HCT116 (cell line): ENCODE results near the gene GYG1.

Experiments
- CEBPB ChIP-seq: IDR thresholded peaks from 2 replicates; pipeline ENCODE4 v1.6.1; 2012; ENCODE audit warnings: low read depth
- ELF1 ChIP-seq: IDR thresholded peaks from 2 replicates; pipeline ENCODE4 v1.6.1; 2012; ENCODE audit warnings: low read depth, borderline replicate concordance
- EZH2 ChIP-seq: fragments of 200-600 bp; sonication (generic); IDR thresholded peaks from 2 replicates; pipeline ENCODE4 v1.6.1; 2017; ENCODE audit warnings: antibody characterized with exemption, mixed run types
- EZH2phosphoT487 ChIP-seq: fragments of 200-600 bp; IDR thresholded peaks from 2 replicates; pipeline ENCODE4 v1.6.1; 2018; ENCODE audit warnings: antibody characterized with exemption, borderline replicate concordance
- FOSL1 ChIP-seq: IDR thresholded peaks from 2 replicates; pipeline ENCODE4 v1.6.1; 2012; ENCODE audit warnings: low read depth
- JUND ChIP-seq: IDR thresholded peaks from 2 replicates; pipeline ENCODE4 v1.6.1; 2012
- POLR2A ChIP-seq: IDR thresholded peaks from 2 replicates; pipeline ENCODE4 v1.7.0; 2011; ENCODE audit warnings: borderline replicate concordance; ENCODE audit not compliant: insufficient read depth, insufficient read length; ENCODE audit errors: extremely low read depth
- POLR2AphosphoS5 ChIP-seq: IDR thresholded peaks from 2 replicates; pipeline ENCODE4 v1.6.1; 2011; ENCODE audit warnings: mild to moderate bottlenecking, low read depth, low read length, moderate library complexity
- SIN3A ChIP-seq: IDR thresholded peaks from 2 replicates; pipeline ENCODE4 v1.6.1; 2012; ENCODE audit warnings: low read depth
- YY1 ChIP-seq: IDR thresholded peaks from 2 replicates; pipeline ENCODE4 v1.6.1; 2011; ENCODE audit warnings: low read length, low read depth, moderate library complexity, mild to moderate bottlenecking; ENCODE audit not compliant: insufficient replicate concordance; ENCODE audit errors: extremely low read depth
- TF ChIP-seq, protein P1 (sequence below), 3 experiments: fragments of 200-600 bp in 1 of 3; sonication (generic) in 1 of 3; IDR thresholded peaks in 2 of 3; conservative IDR thresholded peaks in 1 of 3; 2 replicates each; pipeline ENCODE4 v1.5.1; 2012 to 2017; ENCODE audit warnings: low read depth in 2 of 3, low read length in 2 of 3, antibody characterized with exemption in 1 of 3, borderline replicate concordance in 1 of 3, control low read depth in 1 of 3, mild to moderate bottlenecking in 1 of 3, mixed read lengths in 1 of 3, mixed run types in 1 of 3, moderate library complexity in 1 of 3; ENCODE audit not compliant: insufficient read depth in 1 of 3
- TF ChIP-seq, protein P2 (sequence below): IDR thresholded peaks from 2 replicates; pipeline ENCODE4 v1.6.1; 2012; ENCODE audit warnings: low read depth
- TF ChIP-seq, protein P3 (sequence below): IDR thresholded peaks from 2 replicates; pipeline ENCODE4 v1.6.1; 2012
- TF ChIP-seq, protein P4 (sequence below): IDR thresholded peaks from 2 replicates; pipeline ENCODE4 v1.6.1; 2011; ENCODE audit warnings: mild to moderate bottlenecking, low read length, moderate library complexity; ENCODE audit not compliant: insufficient replicate concordance; ENCODE audit errors: extremely low read depth

DNA sequence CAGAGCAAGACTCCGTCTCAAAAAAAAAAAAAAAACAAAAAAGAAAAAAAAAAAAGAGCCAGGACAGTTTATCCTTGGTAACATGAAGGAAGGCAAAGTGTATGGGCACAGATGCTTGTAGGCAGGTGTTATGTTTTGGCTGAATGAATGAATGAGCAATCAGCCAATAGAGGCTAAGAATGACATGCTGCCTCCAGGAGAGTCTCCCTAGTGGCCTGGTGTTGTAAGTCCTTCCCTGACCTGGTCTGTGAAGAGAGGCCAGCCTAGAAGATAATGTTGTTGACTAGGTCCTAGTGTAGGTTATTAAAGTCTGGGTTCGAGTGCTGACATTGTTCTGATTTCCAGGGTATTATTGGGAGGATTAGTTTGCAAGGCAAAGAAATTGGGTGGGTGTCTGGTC is 24.9 kb downstream of the GYG1 start:
- TF ChIP-seq YY1 (no peak), POLR2A (no peak), EZH2phosphoT487 (no peak), FOSL1 (no peak), POLR2AphosphoS5 (no peak), EZH2 (no peak), SIN3A (no peak), JUND (no peak), CEBPB (no peak), ELF1 (no peak)
- TF ChIP-seq, protein P1, sequence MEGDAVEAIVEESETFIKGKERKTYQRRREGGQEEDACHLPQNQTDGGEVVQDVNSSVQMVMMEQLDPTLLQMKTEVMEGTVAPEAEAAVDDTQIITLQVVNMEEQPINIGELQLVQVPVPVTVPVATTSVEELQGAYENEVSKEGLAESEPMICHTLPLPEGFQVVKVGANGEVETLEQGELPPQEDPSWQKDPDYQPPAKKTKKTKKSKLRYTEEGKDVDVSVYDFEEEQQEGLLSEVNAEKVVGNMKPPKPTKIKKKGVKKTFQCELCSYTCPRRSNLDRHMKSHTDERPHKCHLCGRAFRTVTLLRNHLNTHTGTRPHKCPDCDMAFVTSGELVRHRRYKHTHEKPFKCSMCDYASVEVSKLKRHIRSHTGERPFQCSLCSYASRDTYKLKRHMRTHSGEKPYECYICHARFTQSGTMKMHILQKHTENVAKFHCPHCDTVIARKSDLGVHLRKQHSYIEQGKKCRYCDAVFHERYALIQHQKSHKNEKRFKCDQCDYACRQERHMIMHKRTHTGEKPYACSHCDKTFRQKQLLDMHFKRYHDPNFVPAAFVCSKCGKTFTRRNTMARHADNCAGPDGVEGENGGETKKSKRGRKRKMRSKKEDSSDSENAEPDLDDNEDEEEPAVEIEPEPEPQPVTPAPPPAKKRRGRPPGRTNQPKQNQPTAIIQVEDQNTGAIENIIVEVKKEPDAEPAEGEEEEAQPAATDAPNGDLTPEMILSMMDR (IDR thresholded peaks at IDR 0.05 in 2 of 3, conservative IDR thresholded peaks at IDR 0.05 in 1 of 3; ENCODE audit: borderline replicate concordance in 1 of 3, insufficient read depth in 1 of 3, low read depth in 2 of 3, low read length in 2 of 3), result no peak
- TF ChIP-seq, protein P2, sequence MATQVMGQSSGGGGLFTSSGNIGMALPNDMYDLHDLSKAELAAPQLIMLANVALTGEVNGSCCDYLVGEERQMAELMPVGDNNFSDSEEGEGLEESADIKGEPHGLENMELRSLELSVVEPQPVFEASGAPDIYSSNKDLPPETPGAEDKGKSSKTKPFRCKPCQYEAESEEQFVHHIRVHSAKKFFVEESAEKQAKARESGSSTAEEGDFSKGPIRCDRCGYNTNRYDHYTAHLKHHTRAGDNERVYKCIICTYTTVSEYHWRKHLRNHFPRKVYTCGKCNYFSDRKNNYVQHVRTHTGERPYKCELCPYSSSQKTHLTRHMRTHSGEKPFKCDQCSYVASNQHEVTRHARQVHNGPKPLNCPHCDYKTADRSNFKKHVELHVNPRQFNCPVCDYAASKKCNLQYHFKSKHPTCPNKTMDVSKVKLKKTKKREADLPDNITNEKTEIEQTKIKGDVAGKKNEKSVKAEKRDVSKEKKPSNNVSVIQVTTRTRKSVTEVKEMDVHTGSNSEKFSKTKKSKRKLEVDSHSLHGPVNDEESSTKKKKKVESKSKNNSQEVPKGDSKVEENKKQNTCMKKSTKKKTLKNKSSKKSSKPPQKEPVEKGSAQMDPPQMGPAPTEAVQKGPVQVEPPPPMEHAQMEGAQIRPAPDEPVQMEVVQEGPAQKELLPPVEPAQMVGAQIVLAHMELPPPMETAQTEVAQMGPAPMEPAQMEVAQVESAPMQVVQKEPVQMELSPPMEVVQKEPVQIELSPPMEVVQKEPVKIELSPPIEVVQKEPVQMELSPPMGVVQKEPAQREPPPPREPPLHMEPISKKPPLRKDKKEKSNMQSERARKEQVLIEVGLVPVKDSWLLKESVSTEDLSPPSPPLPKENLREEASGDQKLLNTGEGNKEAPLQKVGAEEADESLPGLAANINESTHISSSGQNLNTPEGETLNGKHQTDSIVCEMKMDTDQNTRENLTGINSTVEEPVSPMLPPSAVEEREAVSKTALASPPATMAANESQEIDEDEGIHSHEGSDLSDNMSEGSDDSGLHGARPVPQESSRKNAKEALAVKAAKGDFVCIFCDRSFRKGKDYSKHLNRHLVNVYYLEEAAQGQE, result no peak
- TF ChIP-seq, protein P3, sequence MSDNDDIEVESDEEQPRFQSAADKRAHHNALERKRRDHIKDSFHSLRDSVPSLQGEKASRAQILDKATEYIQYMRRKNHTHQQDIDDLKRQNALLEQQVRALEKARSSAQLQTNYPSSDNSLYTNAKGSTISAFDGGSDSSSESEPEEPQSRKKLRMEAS, result no peak
- TF ChIP-seq, protein P4, sequence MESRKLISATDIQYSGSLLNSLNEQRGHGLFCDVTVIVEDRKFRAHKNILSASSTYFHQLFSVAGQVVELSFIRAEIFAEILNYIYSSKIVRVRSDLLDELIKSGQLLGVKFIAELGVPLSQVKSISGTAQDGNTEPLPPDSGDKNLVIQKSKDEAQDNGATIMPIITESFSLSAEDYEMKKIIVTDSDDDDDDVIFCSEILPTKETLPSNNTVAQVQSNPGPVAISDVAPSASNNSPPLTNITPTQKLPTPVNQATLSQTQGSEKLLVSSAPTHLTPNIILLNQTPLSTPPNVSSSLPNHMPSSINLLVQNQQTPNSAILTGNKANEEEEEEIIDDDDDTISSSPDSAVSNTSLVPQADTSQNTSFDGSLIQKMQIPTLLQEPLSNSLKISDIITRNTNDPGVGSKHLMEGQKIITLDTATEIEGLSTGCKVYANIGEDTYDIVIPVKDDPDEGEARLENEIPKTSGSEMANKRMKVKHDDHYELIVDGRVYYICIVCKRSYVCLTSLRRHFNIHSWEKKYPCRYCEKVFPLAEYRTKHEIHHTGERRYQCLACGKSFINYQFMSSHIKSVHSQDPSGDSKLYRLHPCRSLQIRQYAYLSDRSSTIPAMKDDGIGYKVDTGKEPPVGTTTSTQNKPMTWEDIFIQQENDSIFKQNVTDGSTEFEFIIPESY, result no peak
